Measurements from ENCODE around the gene DES.

Gene DES

GRCh38 chr2:219441451-219442255 lies 23.5 kb downstream of the DES start:
- DNase-seq: no peak

- DNase-seq: no peak
Measured at GRCh38 chr2:219442256-219443015, 24.3 kb downstream of the DES start.

- no peak for DNase-seq
Measured at GRCh38 chr2:219443016-219443696, 25.0 kb downstream of the DES start.

GRCh38 chr2:219443697-219444023 lies 25.5 kb downstream of the DES start:
- no peak for DNase-seq

- no peak for DNase-seq
Measured at GRCh38 chr2:219444566-219445091, 26.5 kb downstream of the DES start.

- no peak for DNase-seq
Measured at GRCh38 chr2:219445220-219445640, 27.1 kb downstream of the DES start.

GRCh38 chr2:219446101-219446504 lies 27.9 kb downstream of the DES start:
- DNase-seq: no peak

GRCh38 chr2:219446689-219447088 lies 28.5 kb downstream of the DES start:
- no peak for DNase-seq

GRCh38 chr2:219447242-219448098 lies 29.3 kb downstream of the DES start:
- DNase-seq: no peak

GRCh38 chr2:219448099-219448775 lies 30.1 kb downstream of the DES start:
- no peak for DNase-seq

GRCh38 chr2:219448776-219449341 lies 30.7 kb downstream of the DES start:
- peak; percentile 30 for DNase-seq

GRCh38 chr2:219449609-219450008 lies 31.4 kb downstream of the DES start:
- DNase-seq: no peak

GRCh38 chr2:219451661-219452360 lies 33.6 kb downstream of the DES start:
- no peak for DNase-seq

- DNase-seq: no peak
Measured at GRCh38 chr2:219452361-219453317, 34.5 kb downstream of the DES start.

GRCh38 chr2:219453671-219454590 lies 35.8 kb downstream of the DES start:
- DNase-seq: no peak

- no peak for DNase-seq
Measured at GRCh38 chr2:219455581-219455980, 37.4 kb downstream of the DES start.

GRCh38 chr2:219457784-219458369 lies 39.7 kb downstream of the DES start:
- DNase-seq: peak; percentile 63

- no peak for DNase-seq
Measured at GRCh38 chr2:219458996-219459395, 40.8 kb downstream of the DES start.
